ENCODE data around the gene AUTS2. TPM values are rescaled to one million over a fixed set of nuclear protein-coding genes. Genes with fewer than 3 reads are reported as not detected.
"Not testable (repeated sequence)": the region's sequence is repeated elsewhere in the genome, so short reads cannot be mapped to it uniquely, and the experiment has no call there.

Gene AUTS2
- total RNA-seq, 1 donor from 2014 or later: 125 TPM

GRCh38 chr7:70266186-70266585 is 667.9 kb downstream of the AUTS2 start:
- no peaks in the 10 kb centered on the region for H3K4me1 Mint-ChIP-seq (ENCODE audit: low read depth)
- H3K4me3 Mint-ChIP-seq (ENCODE audit: low read depth): no peak overlapping the region
- no peaks in the 10 kb centered on the region for H3K9me3 Mint-ChIP-seq (ENCODE audit: low read depth)
- no peak overlapping the region for H3K27ac Mint-ChIP-seq
- H3K36me3 Mint-ChIP-seq (ENCODE audit: insufficient read depth): no peaks in the 10 kb centered on the region
- no peak for DNase-seq (ENCODE audit: low spot score, unreplicated experiment)
- no peak for TF ChIP-seq CTCF (IDR thresholded peaks at IDR 0.05; ENCODE audit: unreplicated experiment)
- H3K27me3 Mint-ChIP-seq: no peaks in the 10 kb centered on the region

- no peak for DNase-seq (ENCODE audit: low spot score, unreplicated experiment)
- Mint-ChIP-seq H3K9me3 (ENCODE audit: low read depth) (no peaks in the 10 kb centered on the region), H3K27ac (no peak overlapping the region), H3K4me1 (ENCODE audit: low read depth) (no peaks in the 10 kb centered on the region), H3K4me3 (ENCODE audit: low read depth) (no peak overlapping the region), H3K27me3 (no peaks in the 10 kb centered on the region), H3K36me3 (ENCODE audit: insufficient read depth) (no peaks in the 10 kb centered on the region)
- no peak for TF ChIP-seq CTCF (IDR thresholded peaks at IDR 0.05; ENCODE audit: unreplicated experiment)
Observed at GRCh38 chr7:70267381-70268120, 669.3 kb downstream of the AUTS2 start.

GRCh38 chr7:70268179-70268578 is 669.9 kb downstream of the AUTS2 start:
- H3K27ac Mint-ChIP-seq: no peak overlapping the region

GRCh38 chr7:70270149-70270548 is 671.9 kb downstream of the AUTS2 start:
- no peaks in the 10 kb centered on the region for H3K4me1 Mint-ChIP-seq (ENCODE audit: low read depth)
- no peak for DNase-seq (ENCODE audit: low spot score, unreplicated experiment)
- H3K9me3 Mint-ChIP-seq (ENCODE audit: low read depth): no peaks in the 10 kb centered on the region
- no peaks in the 10 kb centered on the region for H3K27me3 Mint-ChIP-seq
- no peak overlapping the region for H3K4me3 Mint-ChIP-seq (ENCODE audit: low read depth)
- H3K27ac Mint-ChIP-seq: no peak overlapping the region
- TF ChIP-seq CTCF (IDR thresholded peaks at IDR 0.05; ENCODE audit: unreplicated experiment): no peak
- H3K36me3 Mint-ChIP-seq (ENCODE audit: insufficient read depth): no peaks in the 10 kb centered on the region

More at GRCh38 chr7:70268179-70268578, 669.9 kb downstream of the AUTS2 start:
- Mint-ChIP-seq H3K36me3 (ENCODE audit: insufficient read depth) (no peaks in the 10 kb centered on the region), H3K9me3 (ENCODE audit: low read depth) (no peaks in the 10 kb centered on the region), H3K4me1 (ENCODE audit: low read depth) (no peaks in the 10 kb centered on the region), H3K4me3 (ENCODE audit: low read depth) (no peak overlapping the region), H3K27me3 (no peaks in the 10 kb centered on the region)
- no peak for DNase-seq (ENCODE audit: low spot score, unreplicated experiment)
- no peak for TF ChIP-seq CTCF (IDR thresholded peaks at IDR 0.05; ENCODE audit: unreplicated experiment)

GRCh38 chr7:70271617-70272081 is 673.4 kb downstream of the AUTS2 start:
- DNase-seq (ENCODE audit: low spot score, unreplicated experiment): no peak
- no peaks in the 10 kb centered on the region for H3K27me3 Mint-ChIP-seq
- no peak for TF ChIP-seq CTCF (IDR thresholded peaks at IDR 0.05; ENCODE audit: unreplicated experiment)
- H3K4me3 Mint-ChIP-seq (ENCODE audit: low read depth): no peak overlapping the region
- H3K36me3 Mint-ChIP-seq (ENCODE audit: insufficient read depth): no peaks in the 10 kb centered on the region
- H3K4me1 Mint-ChIP-seq (ENCODE audit: low read depth): no peaks in the 10 kb centered on the region
- H3K9me3 Mint-ChIP-seq (ENCODE audit: low read depth): no peaks in the 10 kb centered on the region
- H3K27ac Mint-ChIP-seq: no peak overlapping the region

- not testable (repeated sequence) for H3K4me1 Mint-ChIP-seq (ENCODE audit: low read depth); H3K27ac Mint-ChIP-seq; DNase-seq (ENCODE audit: low spot score, unreplicated experiment); H3K27me3 Mint-ChIP-seq; H3K9me3 Mint-ChIP-seq (ENCODE audit: low read depth); H3K36me3 Mint-ChIP-seq (ENCODE audit: insufficient read depth); H3K4me3 Mint-ChIP-seq (ENCODE audit: low read depth)
Observed at GRCh38 chr7:70275570-70275969, 677.3 kb downstream of the AUTS2 start.
